GM23338 (cell line): ENCODE results near the gene MORC2. TPM values are rescaled to one million over a fixed set of nuclear protein-coding genes. Genes with fewer than 3 reads are reported as not detected.

Experiments
- ATAC-seq: fragments of 200-7000 bp; cut with Tn5 transposase; 3 replicates; pipeline ENCODE4 v1.9.1; 2020
- DNase-seq: peaks from one replicate; pipeline ENCODE4 v3.0.0-alpha.2; 2015; ENCODE audit warnings: low spot score
- H2AFZ ChIP-seq: fragments of 200-600 bp; sonication (generic); 2 replicates; pipeline ENCODE4 v1.8.0; 2016; ENCODE audit warnings: antibody characterized with exemption, mild to moderate bottlenecking, moderate library complexity
- H3F3A ChIP-seq: fragments of 200-600 bp; sonication (generic); replicated peaks from 2 replicates; pipeline ENCODE4 v1.8.0; 2017; ENCODE audit warnings: antibody characterized with exemption, mixed run types, low read depth
- H3K27ac ChIP-seq: fragments of 200-600 bp; sonication (generic); 2 replicates; pipeline ENCODE4 v1.6.1; 2016; ENCODE audit warnings: low read depth
- H3K27me3 ChIP-seq: fragments of 200-600 bp; sonication (generic); 2 replicates; pipeline ENCODE4 v1.8.0; 2016; ENCODE audit warnings: mild to moderate bottlenecking, mixed run types, moderate library complexity; ENCODE audit not compliant: insufficient read depth
- H3K36me3 ChIP-seq: fragments of 200-600 bp; sonication (generic); 2 replicates; pipeline ENCODE4 v1.8.0; 2016; ENCODE audit warnings: mild to moderate bottlenecking; ENCODE audit not compliant: insufficient read depth
- H3K4me1 ChIP-seq: fragments of 200-600 bp; sonication (generic); 2 replicates; pipeline ENCODE4 v1.8.0; 2016; ENCODE audit warnings: mild to moderate bottlenecking, moderate library complexity; ENCODE audit not compliant: insufficient read depth
- H3K4me2 ChIP-seq: fragments of 200-600 bp; sonication (generic); 2 replicates; pipeline ENCODE4 v1.7.1; 2017; ENCODE audit warnings: mixed run types
- H3K4me3 ChIP-seq: fragments of 200-600 bp; sonication (generic); 2 replicates; pipeline ENCODE4 v1.6.1; 2016; ENCODE audit warnings: mixed run types
- H3K79me2 ChIP-seq: fragments of 200-600 bp; sonication (generic); replicated peaks from 2 replicates; pipeline ENCODE4 v1.8.0; 2017; ENCODE audit warnings: mild to moderate bottlenecking; ENCODE audit not compliant: insufficient read depth
- H3K9me2 ChIP-seq: fragments of 200-600 bp; sonication (generic); 2 replicates; pipeline ENCODE4 v1.8.0; 2017; ENCODE audit not compliant: insufficient read depth
- H4K20me1 ChIP-seq: fragments of 200-600 bp; sonication (generic); replicated peaks from 2 replicates; pipeline ENCODE4 v1.8.0; 2017; ENCODE audit warnings: mild to moderate bottlenecking; ENCODE audit not compliant: insufficient read depth
- H3K27ac Mint-ChIP-seq: 2 replicates; pipeline ENCODE4 v1.8.0; 2020; ENCODE audit warnings: inconsistent platforms, mild to moderate bottlenecking, moderate library complexity, mixed read lengths
- H3K27me3 Mint-ChIP-seq: 3 replicates; pipeline ENCODE4 v1.8.0; 2022; ENCODE audit warnings: low read depth, mild to moderate bottlenecking, moderate library complexity, mixed read lengths, inconsistent platforms; ENCODE audit not compliant: insufficient read depth, poor library complexity
- H3K36me3 Mint-ChIP-seq: 3 replicates; pipeline ENCODE4 v1.8.0; 2021; ENCODE audit warnings: low read depth, mild to moderate bottlenecking, inconsistent platforms, moderate library complexity, mixed read lengths
- H3K4me1 Mint-ChIP-seq: 3 replicates; pipeline ENCODE4 v1.8.0; 2020; ENCODE audit warnings: mild to moderate bottlenecking, inconsistent platforms, mixed read lengths
- H3K4me3 Mint-ChIP-seq: 3 replicates; pipeline ENCODE4 v1.8.0; 2021; ENCODE audit warnings: moderate library complexity, mild to moderate bottlenecking, inconsistent platforms, mixed read lengths
- H3K9me3 Mint-ChIP-seq: 3 replicates; pipeline ENCODE4 v1.8.0; 2020; ENCODE audit warnings: moderate library complexity, mild to moderate bottlenecking, inconsistent platforms, mixed read lengths
- CTCF ChIP-seq, 2 experiments: fragments of 200-600 bp in 1 of 2; sonication (generic) in 1 of 2; conservative IDR thresholded peaks; 2 replicates each; pipeline versions ENCODE4 v1.5.1 to v1.6.1; 2016 to 2017; ENCODE audit warnings: antibody characterized with exemption in 2 of 2, low read depth in 2 of 2, mild to moderate bottlenecking in 2 of 2, moderate library complexity in 1 of 2
- JUNB ChIP-seq: IDR thresholded peaks from one replicate; pipeline ENCODE4 v1.6.1; 2016; ENCODE audit warnings: antibody characterized with exemption; ENCODE audit not compliant: unreplicated experiment
- NANOG ChIP-seq: IDR thresholded peaks from 2 replicates; pipeline ENCODE4 v1.6.1; 2016; ENCODE audit warnings: antibody characterized with exemption, borderline replicate concordance
- POLR2AphosphoS5 ChIP-seq: IDR thresholded peaks from 2 replicates; pipeline ENCODE4 v1.6.1; 2016; ENCODE audit warnings: antibody characterized with exemption, low read depth
- REST ChIP-seq: IDR thresholded peaks from one replicate; pipeline ENCODE4 v1.6.1; 2018; ENCODE audit warnings: antibody characterized with exemption; ENCODE audit not compliant: unreplicated experiment
- STAT1 ChIP-seq: IDR thresholded peaks from one replicate; pipeline ENCODE4 v1.6.1; 2016; ENCODE audit warnings: antibody characterized with exemption; ENCODE audit not compliant: unreplicated experiment
- ZNF114 ChIP-seq: fragments of 250-450 bp; sonication (Bioruptor Pico); IDR thresholded peaks from 2 replicates; pipeline ENCODE4 v1.5.0; 2020; ENCODE audit warnings: mild to moderate bottlenecking, moderate library complexity
- ZNF462 ChIP-seq: fragments of 250-450 bp; sonication (Bioruptor Pico); IDR thresholded peaks from 2 replicates; pipeline ENCODE4 v1.5.0; 2020; ENCODE audit warnings: mild to moderate bottlenecking, moderate library complexity
- polyA plus RNA-seq: library from polyadenylated mRNA; unstranded; fragments of >200 nt; fragmentation: Nextera tagmentation; extraction: Ambion mirVana; gene quantifications from 2 replicates; pipeline ENCODE4 v1.2.1, GENCODE V29; 2016
- total RNA-seq: library from RNA; depleted of rRNA; stranded (reverse); fragments of >200 nt; shearing (Covaris generic); gene quantifications from 2 replicates; pipeline ENCODE4 v1.2.3, GENCODE V29; 2014

The MORC2 gene
- total and polyA plus RNA-seq, 2 experiments from 2014 or later, result 33.1 to 63.8 TPM

GRCh38 chr22:30928401-30928800 lies 40.2 kb downstream of the MORC2 start:
- Histone ChIP-seq H3K36me3 (peaks cover 56% of the 10 kb centered on the region), H3K4me3 (no peak overlapping the region), H3K79me2 (no peaks in the 10 kb centered on the region), H3F3A (peaks cover 5% of the 10 kb centered on the region; the same call in 1 of the 2 replicates), H3K27ac (no peak overlapping the region), H3K4me1 (no peaks in the 10 kb centered on the region), H3K4me2 (no peak overlapping the region), H4K20me1 (peaks cover 5% of the 10 kb centered on the region), H3K27me3 (no peaks in the 10 kb centered on the region), H2AFZ (no peak overlapping the region), H3K9me2 (no peaks in the 10 kb centered on the region)
- TF ChIP-seq STAT1 (no peak), JUNB (no peak), NANOG (no peak), ZNF114 (CRISPR knock-in tag) (no peak), CTCF (conservative IDR thresholded peaks at IDR 0.05; ENCODE audit: low read depth in 2 of 2) (no peak), REST (no peak), ZNF462 (CRISPR knock-in tag) (no peak), POLR2AphosphoS5 (no peak)
- Mint-ChIP-seq H3K4me1 (no peaks in the 10 kb centered on the region), H3K9me3 (no peaks in the 10 kb centered on the region), H3K4me3 (no peak overlapping the region), H3K27me3 (peaks cover 8% of the 10 kb centered on the region), H3K36me3 (peaks cover 96% of the 10 kb centered on the region), H3K27ac (no peak overlapping the region)
- DNase-seq, result no peak
- ATAC-seq, result no peak
